ENCODE results near the gene NDUFB1. TPM values are rescaled to one million over a fixed set of nuclear protein-coding genes. Genes with fewer than 3 reads are reported as not detected.

Gene NDUFB1
- total RNA-seq, result 648 TPM
- long read RNA-seq, transcript NDUFB1-201 (3 exons, 528 nt), result major isoform, 417 of 442 reads
- long read RNA-seq, transcript NDUFB1-203 (2 exons, 1,333 nt), result minor isoform, 5 of 442 reads
- long read RNA-seq, transcript NDUFB1-202 (4 exons, 454 nt), result minor isoform, 12 of 442 reads
- long read RNA-seq, partial matches to known transcripts, result 1 of 442 reads
- long read RNA-seq, other reads (novel, unspliced or antisense), result 7 of 442 reads

GRCh38 chr14:92121670-92122350 is at the start of gene NDUFB1, which contains the start of gene CPSF2:
TSS of gene NDUFB1 (minus strand) at chr14:92121706. CDS start at chr14:92117637, 4,069 bp downstream.
TSS of gene CPSF2 (plus strand) at chr14:92121969. CDS start at chr14:92130985, 9,016 bp downstream.
- intact Hi-C loops (cut with micrococcal nuclease), result no loop called here
- ATAC-seq (peak; percentile 93), DNase-seq (peak; percentile 90)

- intact Hi-C loops (cut with micrococcal nuclease), result no loop called here
- ATAC-seq, result no peak
- no peak for DNase-seq
Observed at GRCh38 chr14:92164958-92165357, 43.5 kb upstream of the NDUFB1 start.

GRCh38 chr14:92161521-92161920 is 40.0 kb upstream of the NDUFB1 start:
- no peak for DNase-seq
- intact Hi-C loops (cut with micrococcal nuclease), result no loop called here
- no peak for ATAC-seq

DNA sequence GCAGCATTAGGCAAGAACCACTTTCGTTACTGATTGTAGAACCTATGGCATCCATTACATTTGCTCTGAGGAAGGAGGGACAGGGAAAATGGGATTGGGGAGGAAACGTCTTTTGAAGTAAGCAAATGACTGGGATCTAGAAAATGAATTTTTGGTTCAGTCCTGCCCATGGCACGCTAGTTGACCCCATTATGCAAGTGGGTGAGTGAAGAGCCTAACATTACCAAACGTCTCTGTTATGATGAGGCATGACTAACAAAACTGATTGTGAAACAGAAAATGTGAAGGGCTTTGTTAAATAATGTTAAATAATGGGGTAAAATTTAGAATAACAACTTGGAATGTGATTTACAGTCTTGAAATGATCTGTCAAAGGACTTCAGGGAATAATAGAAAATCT is 39.1 kb upstream of the NDUFB1 start:
- intact Hi-C loops (cut with micrococcal nuclease), result no loop called here
- ATAC-seq, result no peak
- DNase-seq, result no peak

- DNase-seq (no peak), ATAC-seq (no peak)
- intact Hi-C loops (cut with micrococcal nuclease), result no loop called here
Observed at GRCh38 chr14:92154283-92154942, 32.9 kb upstream of the NDUFB1 start.

DNA sequence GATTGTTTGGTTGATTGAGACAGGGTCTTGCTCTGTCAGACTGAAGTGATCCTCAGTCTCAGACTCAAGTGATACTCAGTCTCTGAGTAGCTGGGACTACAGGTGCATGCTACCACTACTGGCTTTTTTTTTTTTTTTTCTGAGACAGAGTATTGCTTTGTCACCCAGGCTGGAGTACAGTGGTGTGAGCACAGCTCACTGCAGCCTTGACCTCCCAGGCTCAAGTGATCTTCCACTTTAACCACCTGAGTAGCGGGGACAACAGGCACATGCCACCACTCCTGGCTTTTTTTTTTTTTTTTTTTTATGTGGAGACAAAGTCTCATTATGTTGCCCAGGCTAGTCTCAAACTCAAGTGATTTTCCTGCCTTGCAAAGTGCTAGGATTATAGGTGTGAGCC is 32.1 kb upstream of the NDUFB1 start:
- DNase-seq (no peak), ATAC-seq (no peak)
- intact Hi-C loops (cut with micrococcal nuclease), result no loop called here

GRCh38 chr14:92144708-92145107 is 23.2 kb upstream of the NDUFB1 start:
- no peak for DNase-seq
- intact Hi-C loops (cut with micrococcal nuclease), result no loop called here

GRCh38 chr14:92143962-92144361 is 22.5 kb upstream of the NDUFB1 start:
- ATAC-seq (no peak), DNase-seq (no peak)
- intact Hi-C loops (cut with micrococcal nuclease), result no loop called here

More at GRCh38 chr14:92144708-92145107, 23.2 kb upstream of the NDUFB1 start:
- no peak for ATAC-seq

GRCh38 chr14:92143309-92143708 is 21.8 kb upstream of the NDUFB1 start:
- intact Hi-C loops (cut with micrococcal nuclease), result no loop called here
- no peak for ATAC-seq
- DNase-seq, result no peak

- DNase-seq (no peak), ATAC-seq (no peak)
- intact Hi-C loops (cut with micrococcal nuclease), result no loop called here
Observed at GRCh38 chr14:92135269-92135668, 13.8 kb upstream of the NDUFB1 start.

DNA sequence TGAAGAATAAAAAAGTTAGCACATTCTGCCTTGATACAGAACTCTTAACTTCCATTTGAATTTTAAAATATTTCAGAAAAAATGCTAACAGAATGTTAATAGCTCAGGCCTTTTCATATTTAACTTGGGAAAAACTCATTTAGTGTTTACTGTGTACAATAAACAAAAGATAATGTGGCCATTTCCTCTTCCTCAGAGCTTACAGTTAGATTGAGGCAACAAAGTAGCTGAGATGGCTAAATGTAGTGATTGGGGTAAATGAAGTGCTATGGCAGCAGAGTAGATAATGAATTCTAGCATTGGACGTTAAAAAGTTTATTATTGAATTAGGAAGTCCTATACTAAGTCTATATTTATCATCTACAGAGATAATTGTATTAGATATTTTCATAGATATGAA is 12.9 kb upstream of the NDUFB1 start:
- intact Hi-C loops (cut with micrococcal nuclease), result no loop called here
- no peak for ATAC-seq
- no peak for DNase-seq

GRCh38 chr14:92122761-92123160 is 1.3 kb upstream of the NDUFB1 start:
- ATAC-seq, result no peak
- no peak for DNase-seq
- intact Hi-C loops (cut with micrococcal nuclease), result no loop called here

GRCh38 chr14:92122351-92122677 is 808 bp upstream of the NDUFB1 start:
- intact Hi-C loops (cut with micrococcal nuclease), result no loop called here
- ATAC-seq (peak; percentile 33), DNase-seq (no peak)

GRCh38 chr14:92121207-92121669 is 268 bp downstream of the NDUFB1 start:
- intact Hi-C loops (cut with micrococcal nuclease), result no loop called here
- DNase-seq (peak; percentile 68), ATAC-seq (peak; percentile 60)

GRCh38 chr14:92109490-92109889 is 12.0 kb downstream of the NDUFB1 start:
- intact Hi-C loops (cut with micrococcal nuclease), result no loop called here
- ATAC-seq (no peak), DNase-seq (no peak)

- intact Hi-C loops (cut with micrococcal nuclease), result no loop called here
- ATAC-seq (no peak), DNase-seq (no peak)
Observed at GRCh38 chr14:92108345-92109254, 12.9 kb downstream of the NDUFB1 start.

DNA sequence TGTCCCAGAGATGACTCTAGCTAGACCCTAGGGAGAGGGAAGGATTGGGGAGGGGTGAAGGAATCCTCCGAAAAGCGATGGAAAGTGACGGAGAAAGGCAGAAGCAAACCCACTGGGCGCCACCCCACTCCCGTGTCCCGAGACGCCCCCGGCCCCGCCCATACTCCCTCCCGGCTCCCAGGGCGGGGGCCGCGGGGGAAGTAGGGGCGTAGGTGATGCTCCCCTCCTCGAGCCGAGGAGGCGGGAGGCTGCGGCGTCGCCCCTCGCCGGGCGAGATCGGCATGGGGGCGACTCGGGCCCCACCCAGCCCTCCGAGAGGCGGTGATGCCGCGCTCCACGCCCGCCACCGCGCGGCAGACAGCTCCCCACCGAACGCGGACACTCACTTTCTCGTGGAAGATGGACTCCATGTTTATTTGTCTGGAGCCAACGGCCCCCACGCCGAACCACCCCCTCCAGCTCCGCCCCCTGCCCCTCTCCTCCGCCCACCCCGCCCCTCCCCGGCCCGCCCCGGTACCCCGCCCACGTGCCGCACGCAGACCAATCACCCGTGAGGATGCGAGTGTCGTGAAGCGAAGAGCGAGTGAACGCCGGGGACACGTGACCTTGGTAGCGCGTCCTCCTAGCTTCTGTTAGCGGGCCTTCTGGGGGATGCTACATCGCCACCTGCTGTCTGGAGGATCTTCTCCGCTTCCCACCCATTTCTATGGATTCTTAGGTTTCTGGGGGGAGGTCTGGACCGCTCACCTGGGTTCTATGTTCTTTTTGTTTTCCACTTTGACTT is 15.2 kb downstream of the NDUFB1 start, which contains the start of gene ATXN3:
TSS of gene ATXN3 (minus strand) at position 440 of the 784 bp plus-strand sequence. CDS start at position 410, 30 bp downstream.
- peak; percentile 96 for ATAC-seq

DNA sequence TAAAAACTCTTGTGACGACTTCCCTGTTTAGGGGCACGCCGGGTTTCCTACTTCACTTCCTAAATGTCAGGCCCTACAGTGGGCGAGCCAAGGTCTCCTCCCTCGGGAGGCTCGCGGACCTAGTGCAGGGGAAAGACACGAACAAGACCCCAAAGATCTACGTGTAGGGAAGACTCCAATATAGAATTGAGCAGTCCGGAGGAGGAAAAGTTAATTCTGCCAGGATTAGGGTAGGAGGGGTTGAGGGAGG is 15.7 kb downstream of the NDUFB1 start:
- ATAC-seq, result peak; percentile 52
- DNase-seq, result peak; percentile 78
- intact Hi-C loops (cut with micrococcal nuclease), result no loop called here

More for the DNA sequence above, 15.2 kb downstream of the NDUFB1 start, which contains the start of gene ATXN3:
- intact Hi-C loops (cut with micrococcal nuclease), result no loop called here
- DNase-seq, result peak; percentile 98

All from left ventricle myocardium superior (tissue), 1 donor.